HEK293 (cell line): ENCODE data around the gene NT5DC4.

Source experiments
- CTCF ChIA-PET: fragments of 350-600 bp; formaldehyde crosslinking; extraction: SDS; loops from one replicate; lab custom pipeline; 2021; ENCODE audit warnings: antibody characterized with exemption; lab: Yijun Ruan, JAX
- POLR2A ChIA-PET: fragments of 300-600 bp; formaldehyde crosslinking; extraction: SDS; loops from one replicate; lab custom pipeline; 2020; ENCODE audit warnings: antibody characterized with exemption, inconsistent platforms; lab: Yijun Ruan, JAX
- H3K27ac ChIP-seq: fragments of 200-500 bp; sonication (Bioruptor generic); 2 replicates; pipeline ENCODE4 v1.5.1; 2014; ENCODE audit warnings: low read depth, low read length, control low read depth, inconsistent platforms; ENCODE audit errors: extremely low read depth
- H3K36me3 ChIP-seq, 2 experiments: fragments of 200-500 bp in 1 of 2; sonication (Bioruptor generic) in 1 of 2; 1 replicate in 1 of 2; 2 replicates in 1 of 2; pipeline ENCODE4 v1.5.1; 2014 to 2017; ENCODE audit warnings: inconsistent platforms in 2 of 2, low read length in 2 of 2; ENCODE audit not compliant: control insufficient read depth in 2 of 2, insufficient read depth in 1 of 2
- H3K4me1 ChIP-seq: fragments of 200-500 bp; sonication (Bioruptor generic); 2 replicates; pipeline ENCODE4 v1.5.1; 2014; ENCODE audit warnings: mild to moderate bottlenecking, low read length, inconsistent platforms; ENCODE audit not compliant: control insufficient read depth, insufficient read depth
- H3K4me3 ChIP-seq: 2 replicates; pipeline ENCODE4 v1.5.1; 2011; ENCODE audit warnings: low read depth, mild to moderate bottlenecking, control low read depth, low read length, moderate library complexity
- H3K9me3 ChIP-seq: fragments of 200-500 bp; sonication (Bioruptor generic); 2 replicates; pipeline ENCODE4 v1.5.1; 2014; ENCODE audit warnings: low read depth, low read length, inconsistent platforms; ENCODE audit not compliant: control insufficient read depth, insufficient read depth
- BCL11A ChIP-seq: fragments of 450-650 bp; formaldehyde crosslinking; IDR thresholded peaks from 2 replicates; pipeline ENCODE4 v1.5.1; 2016; ENCODE audit warnings: low read depth, missing biosample characterization, missing genetic modification characterization
- HOXC10 ChIP-seq: sonication (generic); formaldehyde crosslinking; IDR thresholded peaks from 2 replicates; pipeline ENCODE4 v1.8.1; 2023; ENCODE audit warnings: mild to moderate bottlenecking, missing genetic modification reagents
- HOXD13 ChIP-seq: sonication (generic); formaldehyde crosslinking; IDR thresholded peaks from 2 replicates; pipeline ENCODE4 v1.8.0; 2022; ENCODE audit warnings: missing genetic modification reagents, borderline replicate concordance
- REPIN1 ChIP-seq: fragments of 450-650 bp; formaldehyde crosslinking; IDR thresholded peaks from 2 replicates; pipeline ENCODE4 v1.5.1; 2017; ENCODE audit warnings: missing biosample characterization, missing genetic modification characterization, low read depth
- SCRT2 ChIP-seq: fragments of 450-650 bp; formaldehyde crosslinking; IDR thresholded peaks from 2 replicates; pipeline ENCODE4 v1.5.1; 2016; ENCODE audit warnings: missing biosample characterization, missing genetic modification characterization
- TRIM28 ChIP-seq: IDR thresholded peaks from 2 replicates; pipeline ENCODE4 v1.6.1; 2011; ENCODE audit warnings: low read length, control low read depth, borderline replicate concordance
- ZNF155 ChIP-seq: fragments of 450-650 bp; formaldehyde crosslinking; IDR thresholded peaks from 2 replicates; pipeline ENCODE4 v1.5.1; 2016; ENCODE audit warnings: missing biosample characterization, missing genetic modification characterization
- ZNF157 ChIP-seq: fragments of 450-650 bp; formaldehyde crosslinking; IDR thresholded peaks from 2 replicates; pipeline ENCODE4 v1.5.1; 2016; ENCODE audit warnings: missing biosample characterization, missing genetic modification characterization
- ZNF18 ChIP-seq: fragments of 450-650 bp; formaldehyde crosslinking; IDR thresholded peaks from 2 replicates; pipeline ENCODE4 v1.5.1; 2016; ENCODE audit warnings: missing biosample characterization, missing genetic modification characterization
- ZNF214 ChIP-seq: fragments of 450-650 bp; formaldehyde crosslinking; IDR thresholded peaks from 2 replicates; pipeline ENCODE4 v1.5.1; 2017; ENCODE audit warnings: missing biosample characterization, mild to moderate bottlenecking, missing genetic modification characterization, borderline replicate concordance
- ZNF24 ChIP-seq: fragments of 450-650 bp; formaldehyde crosslinking; IDR thresholded peaks from 2 replicates; pipeline ENCODE4 v1.5.1; 2016; ENCODE audit warnings: missing biosample characterization, missing genetic modification characterization
- ZNF302 ChIP-seq: fragments of 450-650 bp; formaldehyde crosslinking; IDR thresholded peaks from 2 replicates; pipeline ENCODE4 v1.5.1; 2016; ENCODE audit warnings: missing biosample characterization, missing genetic modification characterization, low read depth
- ZNF548 ChIP-seq: fragments of 450-650 bp; formaldehyde crosslinking; IDR thresholded peaks from 2 replicates; pipeline ENCODE4 v1.5.1; 2016; ENCODE audit warnings: missing biosample characterization, missing genetic modification characterization
- ZNF600 ChIP-seq: fragments of 450-650 bp; formaldehyde crosslinking; IDR thresholded peaks from 2 replicates; pipeline ENCODE4 v1.5.1; 2016; ENCODE audit warnings: missing biosample characterization, missing genetic modification characterization
- ZNF626 ChIP-seq: fragments of 450-650 bp; sonication (Bioruptor Pico); formaldehyde crosslinking; IDR thresholded peaks from 2 replicates; pipeline ENCODE4 v1.5.1; 2018; ENCODE audit warnings: missing biosample characterization, missing genetic modification characterization, inconsistent platforms
- ZNF645 ChIP-seq: fragments of 450-650 bp; formaldehyde crosslinking; IDR thresholded peaks from 2 replicates; pipeline ENCODE4; 2016; ENCODE audit warnings: missing biosample characterization, missing genetic modification characterization
- ZNF660 ChIP-seq: fragments of 450-650 bp; IDR thresholded peaks from 2 replicates; pipeline ENCODE4 v1.5.1; 2018; ENCODE audit warnings: missing biosample characterization, mild to moderate bottlenecking, missing genetic modification characterization
- ZNF677 ChIP-seq: fragments of 450-650 bp; IDR thresholded peaks from 2 replicates; pipeline ENCODE4 v1.5.0; 2018; ENCODE audit warnings: missing biosample characterization, mild to moderate bottlenecking, missing genetic modification characterization, moderate library complexity
- ZNF792 ChIP-seq: fragments of 450-650 bp; formaldehyde crosslinking; IDR thresholded peaks from 2 replicates; pipeline ENCODE4 v1.5.1; 2016; ENCODE audit warnings: missing biosample characterization, missing genetic modification characterization
- TF ChIP-seq, protein P1 (sequence below): fragments of 450-650 bp; formaldehyde crosslinking; IDR thresholded peaks from 2 replicates; pipeline ENCODE4 v1.5.1; 2016; ENCODE audit warnings: missing biosample characterization, missing genetic modification characterization, borderline replicate concordance
- TF ChIP-seq, protein P2 (sequence below): fragments of 450-650 bp; formaldehyde crosslinking; conservative IDR thresholded peaks from 2 replicates; pipeline ENCODE4 v1.5.1; 2016; ENCODE audit warnings: low read depth, missing biosample characterization, missing genetic modification characterization
- TF ChIP-seq, protein P3 (sequence below): fragments of 450-650 bp; formaldehyde crosslinking; IDR thresholded peaks from 2 replicates; pipeline ENCODE4 v1.5.1; 2016; ENCODE audit warnings: missing biosample characterization, missing genetic modification characterization, low read depth

Gene NT5DC4

GRCh38 chr2:112767693-112768330 lies 47.0 kb downstream of the NT5DC4 start:
- no peaks in the 10 kb centered on the region for H3K9me3 ChIP-seq
- no peak overlapping the region for H3K4me3 ChIP-seq
- H3K4me1 ChIP-seq = 0 out of 2 replicates have a peak, but pooled peaks cover 7% of the 10 kb centered on the region
- ChIA-PET CTCF (interaction anchor here (1.0 to 2.6 kb wide), 2 partner anchors 12 to 174 kb away, joined by 3 to 7 read pairs; no protein-coding TSS in a partner anchor), POLR2A (no interaction called here)
- TF ChIP-seq ZNF18 (tag by site-specific recombination) (no peak), BCL11A (tag by site-specific recombination) (no peak), ZNF626 (no peak), ZNF155 (tag by site-specific recombination) (no peak), ZNF660 (tag by site-specific recombination) (no peak), ZNF792 (tag by site-specific recombination) (no peak)
- TF ChIP-seq, protein P1, sequence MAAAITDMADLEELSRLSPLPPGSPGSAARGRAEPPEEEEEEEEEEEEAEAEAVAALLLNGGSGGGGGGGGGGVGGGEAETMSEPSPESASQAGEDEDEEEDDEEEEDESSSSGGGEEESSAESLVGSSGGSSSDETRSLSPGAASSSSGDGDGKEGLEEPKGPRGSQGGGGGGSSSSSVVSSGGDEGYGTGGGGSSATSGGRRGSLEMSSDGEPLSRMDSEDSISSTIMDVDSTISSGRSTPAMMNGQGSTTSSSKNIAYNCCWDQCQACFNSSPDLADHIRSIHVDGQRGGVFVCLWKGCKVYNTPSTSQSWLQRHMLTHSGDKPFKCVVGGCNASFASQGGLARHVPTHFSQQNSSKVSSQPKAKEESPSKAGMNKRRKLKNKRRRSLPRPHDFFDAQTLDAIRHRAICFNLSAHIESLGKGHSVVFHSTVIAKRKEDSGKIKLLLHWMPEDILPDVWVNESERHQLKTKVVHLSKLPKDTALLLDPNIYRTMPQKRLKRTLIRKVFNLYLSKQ (tag by site-specific recombination) = no peak
- H3K27ac ChIP-seq = no peak overlapping the region
- H3K36me3 ChIP-seq = no peaks in the 10 kb centered on the region

DNA sequence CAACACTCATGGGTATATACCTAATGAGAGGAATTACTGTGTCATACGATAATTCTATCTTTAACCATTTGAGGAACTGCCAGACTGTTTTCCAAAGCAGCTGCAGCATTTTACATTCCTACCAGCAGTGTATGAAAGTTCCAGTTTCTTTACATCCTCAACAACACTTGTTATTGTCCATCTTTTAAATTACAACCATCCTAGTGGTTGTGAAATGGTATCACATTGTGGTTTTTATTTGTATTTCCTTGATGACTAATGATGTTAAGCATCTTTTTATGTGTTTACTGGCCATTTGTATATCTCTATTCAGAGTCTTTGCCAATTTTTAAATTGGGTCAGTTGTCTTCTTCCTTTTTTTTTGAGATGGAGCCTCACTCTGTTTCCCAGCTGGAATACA lies 47.6 kb downstream of the NT5DC4 start:
- Histone ChIP-seq H3K36me3 (no peaks in the 10 kb centered on the region), H3K4me1 (0 out of 2 replicates have a peak, but pooled peaks cover 3% of the 10 kb centered on the region), H3K4me3 (no peak overlapping the region), H3K9me3 (no peaks in the 10 kb centered on the region), H3K27ac (no peak overlapping the region)
- ChIA-PET CTCF (interaction anchor here (1.0 to 2.6 kb wide), 2 partner anchors 13 to 173 kb away, joined by 3 to 7 read pairs; no protein-coding TSS in a partner anchor), POLR2A (no interaction called here)
- TF ChIP-seq HOXC10 (no peak), ZNF548 (no peak), ZNF600 (tag by site-specific recombination) (no peak), SCRT2 (tag by site-specific recombination) (no peak), TRIM28 (no peak), ZNF157 (tag by site-specific recombination) (no peak), HOXD13 (CRISPR knock-in tag) (no peak), ZNF645 (tag by site-specific recombination) (no peak), ZNF214 (tag by site-specific recombination) (no peak), REPIN1 (tag by site-specific recombination) (no peak), ZNF302 (tag by site-specific recombination) (no peak), ZNF24 (tag by site-specific recombination) (no peak), ZNF677 (no peak)
- TF ChIP-seq, protein P2, sequence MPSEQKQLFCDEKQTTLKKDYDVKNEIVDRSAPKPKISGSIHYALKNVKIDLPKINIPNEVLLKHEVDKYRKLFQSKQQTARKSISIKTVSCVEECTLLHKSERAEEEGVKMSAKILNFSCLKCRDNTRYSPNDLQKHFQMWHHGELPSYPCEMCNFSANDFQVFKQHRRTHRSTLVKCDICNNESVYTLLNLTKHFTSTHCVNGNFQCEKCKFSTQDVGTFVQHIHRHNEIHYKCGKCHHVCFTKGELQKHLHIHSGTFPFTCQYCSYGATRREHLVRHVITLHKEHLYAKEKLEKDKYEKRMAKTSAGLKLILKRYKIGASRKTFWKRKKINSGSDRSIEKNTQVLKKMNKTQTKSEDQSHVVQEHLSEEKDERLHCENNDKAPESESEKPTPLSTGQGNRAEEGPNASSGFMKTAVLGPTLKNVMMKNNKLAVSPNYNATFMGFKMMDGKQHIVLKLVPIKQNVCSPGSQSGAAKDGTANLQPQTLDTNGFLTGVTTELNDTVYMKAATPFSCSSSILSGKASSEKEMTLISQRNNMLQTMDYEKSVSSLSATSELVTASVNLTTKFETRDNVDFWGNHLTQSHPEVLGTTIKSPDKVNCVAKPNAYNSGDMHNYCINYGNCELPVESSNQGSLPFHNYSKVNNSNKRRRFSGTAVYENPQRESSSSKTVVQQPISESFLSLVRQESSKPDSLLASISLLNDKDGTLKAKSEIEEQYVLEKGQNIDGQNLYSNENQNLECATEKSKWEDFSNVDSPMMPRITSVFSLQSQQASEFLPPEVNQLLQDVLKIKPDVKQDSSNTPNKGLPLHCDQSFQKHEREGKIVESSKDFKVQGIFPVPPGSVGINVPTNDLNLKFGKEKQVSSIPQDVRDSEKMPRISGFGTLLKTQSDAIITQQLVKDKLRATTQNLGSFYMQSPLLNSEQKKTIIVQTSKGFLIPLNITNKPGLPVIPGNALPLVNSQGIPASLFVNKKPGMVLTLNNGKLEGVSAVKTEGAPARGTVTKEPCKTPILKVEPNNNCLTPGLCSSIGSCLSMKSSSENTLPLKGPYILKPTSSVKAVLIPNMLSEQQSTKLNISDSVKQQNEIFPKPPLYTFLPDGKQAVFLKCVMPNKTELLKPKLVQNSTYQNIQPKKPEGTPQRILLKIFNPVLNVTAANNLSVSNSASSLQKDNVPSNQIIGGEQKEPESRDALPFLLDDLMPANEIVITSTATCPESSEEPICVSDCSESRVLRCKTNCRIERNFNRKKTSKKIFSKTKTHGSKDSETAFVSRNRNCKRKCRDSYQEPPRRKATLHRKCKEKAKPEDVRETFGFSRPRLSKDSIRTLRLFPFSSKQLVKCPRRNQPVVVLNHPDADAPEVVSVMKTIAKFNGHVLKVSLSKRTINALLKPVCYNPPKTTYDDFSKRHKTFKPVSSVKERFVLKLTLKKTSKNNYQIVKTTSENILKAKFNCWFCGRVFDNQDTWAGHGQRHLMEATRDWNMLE (tag by site-specific recombination) = no peak
- TF ChIP-seq, protein P3, sequence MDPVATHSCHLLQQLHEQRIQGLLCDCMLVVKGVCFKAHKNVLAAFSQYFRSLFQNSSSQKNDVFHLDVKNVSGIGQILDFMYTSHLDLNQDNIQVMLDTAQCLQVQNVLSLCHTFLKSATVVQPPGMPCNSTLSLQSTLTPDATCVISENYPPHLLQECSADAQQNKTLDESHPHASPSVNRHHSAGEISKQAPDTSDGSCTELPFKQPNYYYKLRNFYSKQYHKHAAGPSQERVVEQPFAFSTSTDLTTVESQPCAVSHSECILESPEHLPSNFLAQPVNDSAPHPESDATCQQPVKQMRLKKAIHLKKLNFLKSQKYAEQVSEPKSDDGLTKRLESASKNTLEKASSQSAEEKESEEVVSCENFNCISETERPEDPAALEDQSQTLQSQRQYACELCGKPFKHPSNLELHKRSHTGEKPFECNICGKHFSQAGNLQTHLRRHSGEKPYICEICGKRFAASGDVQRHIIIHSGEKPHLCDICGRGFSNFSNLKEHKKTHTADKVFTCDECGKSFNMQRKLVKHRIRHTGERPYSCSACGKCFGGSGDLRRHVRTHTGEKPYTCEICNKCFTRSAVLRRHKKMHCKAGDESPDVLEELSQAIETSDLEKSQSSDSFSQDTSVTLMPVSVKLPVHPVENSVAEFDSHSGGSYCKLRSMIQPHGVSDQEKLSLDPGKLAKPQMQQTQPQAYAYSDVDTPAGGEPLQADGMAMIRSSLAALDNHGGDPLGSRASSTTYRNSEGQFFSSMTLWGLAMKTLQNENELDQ (tag by site-specific recombination) = no peak
